ENCODE data around the gene NEDD9. TPM values are rescaled to one million over a fixed set of nuclear protein-coding genes. Genes with fewer than 3 reads are reported as not detected.

NEDD9 gene
- total and polyA plus RNA-seq, 2 donors (not counting 1 experiment from before 2014, with no cell fraction given) = 38.9 to 46.2 TPM

- POLR2A ChIA-PET = interaction anchor here (0.6 kb wide), 1 partner anchor 90 kb away, joined by 4 read pairs; no protein-coding TSS in a partner anchor
- Mint-ChIP-seq H3K27me3 (no peaks in the 10 kb centered on the region), H3K9me3 (ENCODE audit: insufficient read depth) (no peaks in the 10 kb centered on the region), H3K4me1 (peaks cover 42% of the 10 kb centered on the region), H3K4me3 (no peak overlapping the region), H3K27ac (peak overlapping the region; percentile 83)
- ATAC-seq (ENCODE audit: low read depth) (no peak), DNase-seq (no peak)
- peaks cover 25% of the 10 kb centered on the region in 2 experiments for H3K36me3 ChIP-seq (replicated peaks in 1 of 2; ENCODE audit: control extremely low read depth in 1 of 2, control insufficient read depth in 1 of 2, extremely low read depth in 1 of 2, insufficient read depth in 2 of 2, low read length in 1 of 2)
- no peaks in the 10 kb centered on the region for H4K20me1 ChIP-seq (ENCODE audit: control insufficient read depth, insufficient read depth, low read length, poor library complexity, severe bottlenecking)
- no peak overlapping the region for H2AFZ ChIP-seq (ENCODE audit: insufficient read depth, low read depth, low read length, poor library complexity, severe bottlenecking)
- CTCF ChIA-PET = no interaction called here
- H3K4me2 ChIP-seq (replicated peaks; ENCODE audit: low read depth, low read length, poor library complexity, severe bottlenecking) = peak overlapping the region; percentile 44
- TF ChIP-seq CTCF (IDR thresholded peaks at IDR 0.05) (no peak), EZH2 (IDR thresholded peaks at IDR 0.05; ENCODE audit: borderline replicate concordance, insufficient read depth, low read depth, low read length, poor library complexity, severe bottlenecking) (no peak)
- H3K4me3 ChIP-seq (ENCODE audit: control extremely low read depth in 1 of 5, extremely low read depth in 1 of 5, insufficient read depth in 1 of 5, low read depth in 2 of 5, low read length in 4 of 5) = no peak overlapping the region
- peaks cover 30 to 33% of the 10 kb centered on the region in 2 donors for H3K4me1 ChIP-seq (ENCODE audit: control insufficient read depth in 2 of 2, insufficient read depth in 2 of 2, low read length in 2 of 2)
- peak overlapping the region in 1 of 2 donors; percentile 69 for H3K27ac ChIP-seq (ENCODE audit: low read length in 2 of 2)
- no peaks in the 10 kb centered on the region for H3K27me3 ChIP-seq (replicated peaks in 1 of 4; ENCODE audit: control extremely low read depth in 1 of 4, control insufficient read depth in 3 of 4, insufficient read depth in 4 of 4, low read length in 3 of 4)
- H3K9me3 ChIP-seq (ENCODE audit: control extremely low read depth in 1 of 3, control insufficient read depth in 2 of 3, insufficient read depth in 1 of 3, low read length in 2 of 3) = no peaks in the 10 kb centered on the region
- peaks cover 39% of the 10 kb centered on the region for H3K79me2 ChIP-seq (ENCODE audit: control insufficient read depth, insufficient read depth, low read length)
- intact Hi-C loops (cut with micrococcal nuclease) = no loop called here
- no peak overlapping the region for H3K9ac ChIP-seq (ENCODE audit: low read length)
- 80% methylated on average over 1 of the region's 8 CpGs for WGBS (ENCODE audit: insufficient coverage)
These were observed 43.8 kb upstream of the NEDD9 start for GRCh38 chr6:11276228-11276627.

GRCh38 chr6:11275598-11275997 lies 43.1 kb upstream of the NEDD9 start:
- POLR2A ChIA-PET = interaction anchor here (0.6 kb wide), 1 partner anchor 90 kb away, joined by 4 read pairs; no protein-coding TSS in a partner anchor

More at GRCh38 chr6:11275598-11275997, 43.1 kb upstream of the NEDD9 start:
- Histone ChIP-seq H3K4me3 (ENCODE audit: control extremely low read depth in 1 of 5, extremely low read depth in 1 of 5, insufficient read depth in 1 of 5, low read depth in 2 of 5, low read length in 4 of 5) (no peak overlapping the region), H3K9ac (ENCODE audit: low read length) (no peak overlapping the region), H3K36me3 (replicated peaks in 1 of 2; ENCODE audit: control extremely low read depth in 1 of 2, control insufficient read depth in 1 of 2, extremely low read depth in 1 of 2, insufficient read depth in 2 of 2, low read length in 1 of 2) (peaks cover 25% of the 10 kb centered on the region in 2 experiments), H3K4me2 (replicated peaks; ENCODE audit: low read depth, low read length, poor library complexity, severe bottlenecking) (peak overlapping the region; percentile 44), H2AFZ (ENCODE audit: insufficient read depth, low read depth, low read length, poor library complexity, severe bottlenecking) (no peak overlapping the region), H4K20me1 (ENCODE audit: control insufficient read depth, insufficient read depth, low read length, poor library complexity, severe bottlenecking) (peaks cover 1% of the 10 kb centered on the region), H3K27me3 (replicated peaks in 1 of 4; ENCODE audit: control extremely low read depth in 1 of 4, control insufficient read depth in 3 of 4, insufficient read depth in 4 of 4, low read length in 3 of 4) (no peaks in the 10 kb centered on the region), H3K79me2 (ENCODE audit: control insufficient read depth, insufficient read depth, low read length) (peaks cover 46% of the 10 kb centered on the region), H3K9me3 (ENCODE audit: control extremely low read depth in 1 of 3, control insufficient read depth in 2 of 3, insufficient read depth in 1 of 3, low read length in 2 of 3) (no peaks in the 10 kb centered on the region), H3K4me1 (ENCODE audit: control insufficient read depth in 2 of 2, insufficient read depth in 2 of 2, low read length in 2 of 2) (peaks cover 30 to 33% of the 10 kb centered on the region in 2 donors), H3K27ac (ENCODE audit: low read length in 2 of 2) (peak overlapping the region in 1 of 2 donors; percentile 69)
- TF ChIP-seq CTCF (IDR thresholded peaks at IDR 0.05) = no peak
- TF ChIP-seq EZH2 (IDR thresholded peaks at IDR 0.05; ENCODE audit: borderline replicate concordance, insufficient read depth, low read depth, low read length, poor library complexity, severe bottlenecking) = no peak
- 67% methylated on average over 1 of the region's 4 CpGs for WGBS (ENCODE audit: insufficient coverage)
- intact Hi-C loops (cut with micrococcal nuclease) = loop anchor here (1.0 kb wide), 1 partner anchor 221 kb away; no protein-coding TSS in a partner anchor
- Mint-ChIP-seq H3K4me1 (peaks cover 43% of the 10 kb centered on the region), H3K9me3 (ENCODE audit: insufficient read depth) (no peaks in the 10 kb centered on the region), H3K27me3 (no peaks in the 10 kb centered on the region), H3K4me3 (peak overlapping the region; percentile 3), H3K27ac (peak overlapping the region; percentile 78)
- CTCF ChIA-PET = interaction anchor here (1.0 to 1.7 kb wide), 2 partner anchors 218 to 220 kb away, joined by 3 to 5 read pairs; no protein-coding TSS in a partner anchor
- DNase-seq = peak; percentile 52
- ATAC-seq (ENCODE audit: low read depth) = peak; percentile 75

Data from B cell (primary cell).